ENCODE results near the gene MAML2. TPM values are rescaled to one million over a fixed set of nuclear protein-coding genes. Genes with fewer than 3 reads are reported as not detected.

The MAML2 gene
- total and polyA plus RNA-seq, 9 of the 15 experiments (the other 6 are each of a cell fraction or from before 2014, with no cell fraction given), result 0.79 to 6.8 (median 4.8) TPM

GRCh38 chr11:96241331-96241841 lies 101.6 kb downstream of the MAML2 start:
- intact Hi-C loops (cut with micrococcal nuclease) (loop anchor here (5.0 kb wide), 5 partner anchors 81 to 449 kb away; partner anchors contain the start of genes CEP57 and JRKL), in situ Hi-C loops (cut with MboI) (no loop called here)
- Histone ChIP-seq H3K9ac (ENCODE audit: insufficient read depth in 1 of 2, low read depth in 2 of 2, low read length in 2 of 2) (no peak overlapping the region), H3K79me2 (ENCODE audit: control insufficient read depth, insufficient read depth, low read length) (peaks cover 19% of the 10 kb centered on the region; the same call in 2 of the 3 replicates), H3K4me3 (no peak overlapping the region), H3K36me3 (ENCODE audit: control insufficient read depth, insufficient read depth, low read length) (no peaks in the 10 kb centered on the region), H2AFZ (ENCODE audit: low read depth, low read length) (peak overlapping the region; percentile 3; the same call in 1 of the 2 replicates), H3K4me1 (replicated peaks in 1 of 2; ENCODE audit: control insufficient read depth in 2 of 2, insufficient read depth in 2 of 2, low read length in 2 of 2) (peaks cover 5 to 31% of the 10 kb centered on the region in 2 experiments; a peak in 4 of 5 replicates), H4K20me1 (replicated peaks; ENCODE audit: control insufficient read depth, insufficient read depth, low read length) (no peaks in the 10 kb centered on the region), H3K27ac (ENCODE audit: extremely low read depth, low read depth, low read length) (no peak overlapping the region), H3K27me3 (ENCODE audit: control insufficient read depth in 2 of 2, insufficient read depth in 2 of 2, low read length in 2 of 2) (no peaks in the 10 kb centered on the region), H3K9me1 (ENCODE audit: control insufficient read depth, insufficient read depth, low read length) (no peaks in the 10 kb centered on the region), H3K9me3 (replicated peaks; ENCODE audit: control insufficient read depth, insufficient read depth, low read depth, low read length) (no peaks in the 10 kb centered on the region), H3K4me2 (ENCODE audit: insufficient read depth, low read length) (no peak overlapping the region)
- BruUV-seq (replicated peaks), result no TSS peak
- 52% methylated on average over 5 of the region's 5 CpGs for WGBS (ENCODE audit: insufficient coverage, low coverage, missing lambda C conversion rate)
- no peak for FAIRE-seq
- ChIA-PET CTCF (ENCODE audit: low intra/inter-chr PET ratio) (no interaction called here), POLR2A (no interaction called here)
- ATAC-seq, result no peak
- DNase-seq (ENCODE audit: extremely low read depth in 1 of 4, low spot score in 3 of 4), result no peak
- TF ChIP-seq RAD21 (CRISPR knock-in tag; conservative IDR thresholded peaks at IDR 0.05 in 1 of 2, IDR thresholded peaks at IDR 0.05 in 1 of 2) (peak in 1 of 2 experiments; percentile 51; a peak in 2 of 4 replicates), ELF4 (CRISPR knock-in tag; IDR thresholded peaks at IDR 0.05) (no peak), CTCF (IDR thresholded peaks at IDR 0.05 in 2 of 3, conservative IDR thresholded peaks at IDR 0.05 in 1 of 3; ENCODE audit: insufficient read depth in 2 of 3, low read depth in 1 of 3, low read length in 3 of 3) (peak in 1 of 3 experiments; percentile 36; a peak in 2 of 6 replicates)

Data from K562 (cell line).